Measurements from ENCODE around the gene ZMYM3.

GRCh38 chrX:71283403-71284143 is 29.6 kb upstream of the ZMYM3 start, which contains the start of gene NONO:
- no peak for TF ChIP-seq MAFK (IDR thresholded peaks at IDR 0.05; ENCODE audit: partially characterized antibody)
- TF ChIP-seq, protein P1, sequence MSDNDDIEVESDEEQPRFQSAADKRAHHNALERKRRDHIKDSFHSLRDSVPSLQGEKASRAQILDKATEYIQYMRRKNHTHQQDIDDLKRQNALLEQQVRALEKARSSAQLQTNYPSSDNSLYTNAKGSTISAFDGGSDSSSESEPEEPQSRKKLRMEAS (IDR thresholded peaks at IDR 0.05), result peak; percentile 74
- no peak for TF ChIP-seq SREBF2 (IDR thresholded peaks at IDR 0.05)
- TF ChIP-seq KDM1A (IDR thresholded peaks at IDR 0.05; ENCODE audit: low read depth), result no peak
- no peak for TF ChIP-seq CHD2 (IDR thresholded peaks at IDR 0.05; ENCODE audit: low read length, partially characterized antibody)
- TF ChIP-seq EP300 (IDR thresholded peaks at IDR 0.05), result no peak
- TF ChIP-seq, protein P2, sequence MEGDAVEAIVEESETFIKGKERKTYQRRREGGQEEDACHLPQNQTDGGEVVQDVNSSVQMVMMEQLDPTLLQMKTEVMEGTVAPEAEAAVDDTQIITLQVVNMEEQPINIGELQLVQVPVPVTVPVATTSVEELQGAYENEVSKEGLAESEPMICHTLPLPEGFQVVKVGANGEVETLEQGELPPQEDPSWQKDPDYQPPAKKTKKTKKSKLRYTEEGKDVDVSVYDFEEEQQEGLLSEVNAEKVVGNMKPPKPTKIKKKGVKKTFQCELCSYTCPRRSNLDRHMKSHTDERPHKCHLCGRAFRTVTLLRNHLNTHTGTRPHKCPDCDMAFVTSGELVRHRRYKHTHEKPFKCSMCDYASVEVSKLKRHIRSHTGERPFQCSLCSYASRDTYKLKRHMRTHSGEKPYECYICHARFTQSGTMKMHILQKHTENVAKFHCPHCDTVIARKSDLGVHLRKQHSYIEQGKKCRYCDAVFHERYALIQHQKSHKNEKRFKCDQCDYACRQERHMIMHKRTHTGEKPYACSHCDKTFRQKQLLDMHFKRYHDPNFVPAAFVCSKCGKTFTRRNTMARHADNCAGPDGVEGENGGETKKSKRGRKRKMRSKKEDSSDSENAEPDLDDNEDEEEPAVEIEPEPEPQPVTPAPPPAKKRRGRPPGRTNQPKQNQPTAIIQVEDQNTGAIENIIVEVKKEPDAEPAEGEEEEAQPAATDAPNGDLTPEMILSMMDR (IDR thresholded peaks at IDR 0.05), result no peak
- TF ChIP-seq NR3C1 (IDR thresholded peaks at IDR 0.05), result no peak
- TF ChIP-seq ZFP36 (IDR thresholded peaks at IDR 0.05; ENCODE audit: borderline replicate concordance, partially characterized antibody), result no peak
- TF ChIP-seq JUN (IDR thresholded peaks at IDR 0.05), result peak; percentile 74 to 75; a peak in 3 of 5 replicates
- TF ChIP-seq RFX5 (IDR thresholded peaks at IDR 0.05), result no peak
- no peak for TF ChIP-seq CEBPB (IDR thresholded peaks at IDR 0.05)
- TF ChIP-seq, protein P3, sequence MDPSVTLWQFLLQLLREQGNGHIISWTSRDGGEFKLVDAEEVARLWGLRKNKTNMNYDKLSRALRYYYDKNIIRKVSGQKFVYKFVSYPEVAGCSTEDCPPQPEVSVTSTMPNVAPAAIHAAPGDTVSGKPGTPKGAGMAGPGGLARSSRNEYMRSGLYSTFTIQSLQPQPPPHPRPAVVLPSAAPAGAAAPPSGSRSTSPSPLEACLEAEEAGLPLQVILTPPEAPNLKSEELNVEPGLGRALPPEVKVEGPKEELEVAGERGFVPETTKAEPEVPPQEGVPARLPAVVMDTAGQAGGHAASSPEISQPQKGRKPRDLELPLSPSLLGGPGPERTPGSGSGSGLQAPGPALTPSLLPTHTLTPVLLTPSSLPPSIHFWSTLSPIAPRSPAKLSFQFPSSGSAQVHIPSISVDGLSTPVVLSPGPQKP (IDR thresholded peaks at IDR 0.05; ENCODE audit: low read depth, low read length), result no peak

All from A549 (cell line).